HEK293 (cell line): ENCODE data around the gene LIN9.

Experiments used
- CTCF ChIP-seq: fragments of 450-650 bp; formaldehyde crosslinking; IDR thresholded peaks from 2 replicates; pipeline ENCODE4 v1.5.1; 2016; ENCODE audit warnings: missing biosample characterization, missing genetic modification characterization
- PBX3 ChIP-seq: sonication (generic); formaldehyde crosslinking; IDR thresholded peaks from 2 replicates; pipeline ENCODE4 v1.8.1; 2022; ENCODE audit warnings: mild to moderate bottlenecking, moderate library complexity, missing genetic modification reagents
- ZNF19 ChIP-seq: fragments of 450-650 bp; formaldehyde crosslinking; IDR thresholded peaks from 2 replicates; pipeline ENCODE4; 2016; ENCODE audit warnings: missing biosample characterization, missing genetic modification characterization, low read depth
- ZNF274 ChIP-seq, 2 experiments: fragments of 200-500 bp in 1 of 2; fragments of 450-650 bp in 1 of 2; sonication (Bioruptor generic) in 1 of 2; formaldehyde crosslinking in 1 of 2; IDR thresholded peaks; 2 replicates each; pipeline versions ENCODE4 v1.5.1 to v1.6.1; 2014 to 2016; ENCODE audit warnings: borderline replicate concordance in 1 of 2, inconsistent platforms in 1 of 2, low read length in 1 of 2, missing biosample characterization in 1 of 2, missing genetic modification characterization in 1 of 2
- ZNF670 ChIP-seq: fragments of 450-650 bp; formaldehyde crosslinking; IDR thresholded peaks from 2 replicates; pipeline ENCODE4 v1.5.1; 2016; ENCODE audit warnings: missing biosample characterization, missing genetic modification characterization, low read depth

GRCh38 chr1:226187019-226187322 lies 122.0 kb downstream of the LIN9 start:
- TF ChIP-seq PBX3 (no peak), ZNF274 (IDR thresholded peaks at IDR 0.05; ENCODE audit: low read length) (no peak), ZNF274 (tag by site-specific recombination; IDR thresholded peaks at IDR 0.05; ENCODE audit: borderline replicate concordance) (no peak), CTCF (tag by site-specific recombination) (no peak), ZNF670 (no peak), ZNF19 (tag by site-specific recombination) (no peak)
